ENCODE results near the gene ARL3. TPM values are rescaled to one million over a fixed set of nuclear protein-coding genes. Genes with fewer than 3 reads are reported as not detected.

ARL3 gene
- total RNA-seq, 1 experiment from 2014 or later: 16.5 TPM

GRCh38 chr10:102698894-102699293 lies 15.3 kb downstream of the ARL3 start:
- Histone ChIP-seq H3K23ac (ENCODE audit: insufficient read length, low read depth, low read length) (no peak overlapping the region), H4K5ac (ENCODE audit: insufficient read length, low read depth, low read length) (no peak overlapping the region), H3T11ph (ENCODE audit: low read length) (no peak overlapping the region), H3K27ac (ENCODE audit: insufficient read length, low read depth, low read length) (no peak overlapping the region), H3K14ac (ENCODE audit: insufficient read depth, low read length) (no peak overlapping the region), H4K91ac (ENCODE audit: insufficient read length, low read depth, low read length) (no peak overlapping the region), H3K18ac (ENCODE audit: insufficient read length, low read depth, low read length) (no peak overlapping the region), H2BK20ac (ENCODE audit: low read depth, low read length, poor library complexity, severe bottlenecking) (no peak overlapping the region), H4K8ac (replicated peaks; ENCODE audit: insufficient read length, low read depth, low read length) (no peak overlapping the region), H3K56ac (ENCODE audit: insufficient read length, low read depth, low read length) (no peak overlapping the region), H2BK5ac (ENCODE audit: insufficient read length, low read length) (no peak overlapping the region), H3K79me2 (ENCODE audit: insufficient read depth, low read length) (no peaks in the 10 kb centered on the region), H3K9me3 (ENCODE audit: control insufficient read depth, low read depth, low read length) (no peaks in the 10 kb centered on the region), H3K4ac (ENCODE audit: low read depth, low read length) (no peak overlapping the region), H4K20me1 (ENCODE audit: control insufficient read depth, insufficient read depth, insufficient read length) (no peaks in the 10 kb centered on the region), H3K23me2 (ENCODE audit: insufficient read length, low read depth, low read length, poor library complexity, severe bottlenecking) (no peaks in the 10 kb centered on the region), H2BK120ac (ENCODE audit: low read depth, low read length, poor library complexity, severe bottlenecking) (no peak overlapping the region), H3K4me2 (ENCODE audit: insufficient read depth, insufficient read length, low read length) (no peak overlapping the region), H2AFZ (ENCODE audit: low read length) (no peak overlapping the region), H2BK15ac (ENCODE audit: low read depth, low read length) (no peak overlapping the region), H3K27me3 (ENCODE audit: insufficient read depth, low read length) (no peaks in the 10 kb centered on the region), H2AK5ac (ENCODE audit: insufficient read length, low read length) (no peak overlapping the region), H3K4me1 (ENCODE audit: insufficient read depth, low read length) (no peaks in the 10 kb centered on the region), H2BK12ac (ENCODE audit: insufficient read length, low read depth, low read length) (no peak overlapping the region), H3K9ac (ENCODE audit: extremely low read depth, insufficient read length, low read length) (no peak overlapping the region), H3K79me1 (ENCODE audit: insufficient read depth, low read depth, low read length, poor library complexity, severe bottlenecking) (no peaks in the 10 kb centered on the region)
- no peak for DNase-seq
- Mint-ChIP-seq H3K4me1 (peaks cover 0 to 3% of the 10 kb centered on the region in 2 experiments; a peak in 1 of 4 replicates), H3K27ac (peak overlapping the region in 1 of 3 experiments; percentile 25; a peak in 1 of 7 replicates), H3K4me3 (no peak overlapping the region), H3K9me3 (no peaks in the 10 kb centered on the region; a peak in 1 of 5 replicates), H3K36me3 (ENCODE audit: insufficient read depth in 1 of 3, low read depth in 3 of 3) (peaks cover 13 to 43% (median 40%) of the 10 kb centered on the region in 3 experiments; a peak in 6 of 7 replicates), H3K27me3 (ENCODE audit: low read depth) (no peaks in the 10 kb centered on the region)
- no CpG with 5 or more reads among the region's 2 CpGs for WGBS (ENCODE audit: extremely low coverage, insufficient read length, low lambda C conversion rate)
- TF ChIP-seq, protein P1, sequence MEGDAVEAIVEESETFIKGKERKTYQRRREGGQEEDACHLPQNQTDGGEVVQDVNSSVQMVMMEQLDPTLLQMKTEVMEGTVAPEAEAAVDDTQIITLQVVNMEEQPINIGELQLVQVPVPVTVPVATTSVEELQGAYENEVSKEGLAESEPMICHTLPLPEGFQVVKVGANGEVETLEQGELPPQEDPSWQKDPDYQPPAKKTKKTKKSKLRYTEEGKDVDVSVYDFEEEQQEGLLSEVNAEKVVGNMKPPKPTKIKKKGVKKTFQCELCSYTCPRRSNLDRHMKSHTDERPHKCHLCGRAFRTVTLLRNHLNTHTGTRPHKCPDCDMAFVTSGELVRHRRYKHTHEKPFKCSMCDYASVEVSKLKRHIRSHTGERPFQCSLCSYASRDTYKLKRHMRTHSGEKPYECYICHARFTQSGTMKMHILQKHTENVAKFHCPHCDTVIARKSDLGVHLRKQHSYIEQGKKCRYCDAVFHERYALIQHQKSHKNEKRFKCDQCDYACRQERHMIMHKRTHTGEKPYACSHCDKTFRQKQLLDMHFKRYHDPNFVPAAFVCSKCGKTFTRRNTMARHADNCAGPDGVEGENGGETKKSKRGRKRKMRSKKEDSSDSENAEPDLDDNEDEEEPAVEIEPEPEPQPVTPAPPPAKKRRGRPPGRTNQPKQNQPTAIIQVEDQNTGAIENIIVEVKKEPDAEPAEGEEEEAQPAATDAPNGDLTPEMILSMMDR (conservative IDR thresholded peaks at IDR 0.05): no peak
